GM18498 (cell line): ENCODE measurements around the gene RNF214.

Source experiments
- ATAC-seq: cut with Tn5 transposase; IDR thresholded peaks from one replicate; pipeline ENCODE4 v1.9.1; 2021; ENCODE audit warnings: mild to moderate bottlenecking, moderate library complexity; ENCODE audit not compliant: unreplicated experiment

RNF214 gene

DNA sequence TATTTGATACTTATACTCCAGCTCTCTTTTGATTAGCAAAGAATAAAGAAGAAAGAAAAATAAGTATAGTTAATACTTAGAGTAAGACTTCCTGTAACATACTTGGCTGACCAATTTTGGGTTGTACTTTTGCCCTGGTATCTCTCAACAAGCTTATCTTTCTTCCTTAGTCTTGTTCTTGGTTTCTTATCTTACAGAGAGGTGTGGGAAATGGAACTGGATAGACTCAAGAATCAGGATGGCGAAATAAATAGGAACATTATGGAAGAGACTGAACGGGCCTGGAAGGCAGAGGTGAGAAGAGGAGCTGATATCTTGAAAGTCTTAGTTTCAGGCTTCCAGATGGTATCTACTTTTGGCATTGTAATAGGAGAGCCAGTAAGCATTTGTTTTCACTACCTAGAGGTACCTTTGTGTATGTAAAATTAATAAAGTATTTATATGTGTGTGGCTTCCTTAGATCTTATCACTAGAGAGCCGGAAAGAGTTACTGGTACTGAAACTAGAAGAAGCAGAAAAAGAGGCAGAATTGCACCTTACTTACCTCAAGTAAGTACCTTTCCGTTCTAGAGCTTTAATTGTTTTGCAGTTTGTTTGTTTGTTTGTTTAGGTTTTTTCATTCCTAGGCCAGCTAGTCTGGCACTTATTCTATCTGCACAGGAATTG lies 47.4 kb downstream of the RNF214 start:
- ATAC-seq: no peak

- no peak for ATAC-seq
Observed at GRCh38 chr11:117281159-117281558, 48.7 kb downstream of the RNF214 start.

DNA sequence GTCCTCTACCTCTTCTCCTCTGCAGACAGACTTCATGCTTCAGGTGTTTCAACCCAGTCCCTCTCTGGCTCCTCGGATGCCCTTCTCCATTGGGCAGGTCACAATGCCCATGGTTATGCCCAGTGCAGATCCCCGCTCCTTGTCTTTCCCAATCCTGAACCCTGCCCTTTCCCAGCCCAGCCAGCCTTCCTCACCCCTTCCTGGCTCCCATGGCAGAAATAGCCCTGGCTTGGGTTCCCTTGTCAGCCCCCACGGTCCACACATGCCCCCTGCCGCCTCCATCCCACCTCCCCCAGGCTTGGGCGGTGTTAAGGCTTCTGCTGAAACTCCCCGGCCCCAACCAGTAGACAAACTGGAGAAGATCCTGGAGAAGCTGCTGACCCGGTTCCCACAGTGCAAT lies 49.4 kb downstream of the RNF214 start:
- ATAC-seq: no peak

- ATAC-seq: no peak
Observed at GRCh38 chr11:117282956-117283355, 50.5 kb downstream of the RNF214 start.

DNA sequence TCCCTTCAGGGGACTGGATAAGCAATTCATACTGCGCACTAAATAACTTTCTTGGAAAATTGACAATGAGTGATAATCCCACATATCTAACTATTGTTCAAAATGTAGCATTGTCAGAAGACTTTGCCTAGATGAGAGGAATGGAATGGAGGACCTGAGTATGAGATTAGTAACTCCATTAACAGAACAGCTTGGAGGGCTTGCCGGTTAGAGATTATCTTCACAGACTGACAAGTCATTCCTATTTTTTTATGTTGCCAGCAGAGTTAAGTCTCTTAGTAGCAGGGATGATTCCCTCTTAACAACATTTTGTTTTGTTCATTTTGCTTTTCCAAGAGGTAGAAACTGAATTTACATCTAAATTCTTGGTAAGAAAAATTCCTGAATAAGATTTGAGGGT lies 51.6 kb downstream of the RNF214 start:
- no peak for ATAC-seq

- no peak for ATAC-seq
Observed at GRCh38 chr11:117286588-117286987, 54.1 kb downstream of the RNF214 start.

DNA sequence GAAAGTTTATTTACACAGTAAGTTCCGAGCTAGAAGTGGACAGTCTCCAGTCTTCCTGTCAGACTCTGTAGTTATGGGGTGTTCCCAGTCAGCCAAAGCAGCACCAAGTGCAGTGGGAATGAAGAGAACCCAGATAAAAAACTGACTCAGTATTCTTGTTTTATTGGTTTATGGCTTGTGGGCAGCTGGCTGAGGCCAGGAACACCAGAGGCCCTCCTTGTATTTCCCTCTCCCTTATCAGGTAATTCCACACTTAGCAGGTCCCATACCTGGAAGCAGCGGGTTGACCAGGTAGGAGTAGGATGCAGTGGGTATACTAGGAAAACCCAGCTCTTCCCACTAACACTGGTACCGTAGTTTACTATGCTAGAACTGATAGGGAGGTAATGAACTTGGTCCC lies 55.2 kb downstream of the RNF214 start:
- ATAC-seq: no peak

DNA sequence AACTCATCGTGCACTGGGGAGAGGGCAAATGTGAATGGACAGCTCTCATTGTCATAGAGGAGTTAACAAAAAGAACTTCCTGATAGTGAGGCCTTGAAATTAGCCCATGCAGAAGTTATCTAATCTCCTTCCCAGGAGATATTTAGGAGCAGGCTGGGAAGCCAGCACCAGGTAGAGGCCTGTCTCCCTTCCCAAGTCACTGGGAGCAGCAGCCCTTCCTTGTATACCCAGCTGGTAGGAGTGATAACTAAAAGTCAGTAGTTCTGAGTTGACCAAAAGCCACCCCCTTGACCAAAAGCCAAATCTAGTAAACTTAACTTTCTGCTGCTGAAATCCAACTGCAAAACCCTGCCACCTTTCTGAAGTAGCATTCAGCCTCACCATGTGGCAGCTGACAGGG lies 57.3 kb downstream of the RNF214 start:
- no peak for ATAC-seq

- no peak for ATAC-seq
Observed at GRCh38 chr11:117290809-117291396, 58.4 kb downstream of the RNF214 start, which contains the start of gene BACE1-AS. TSS of gene BACE1-AS (plus strand) at chr11:117291346.

GRCh38 chr11:117292616-117293015 lies 60.1 kb downstream of the RNF214 start:
- no peak for ATAC-seq

- ATAC-seq: no peak
Observed at GRCh38 chr11:117295438-117296137, 63.1 kb downstream of the RNF214 start.

DNA sequence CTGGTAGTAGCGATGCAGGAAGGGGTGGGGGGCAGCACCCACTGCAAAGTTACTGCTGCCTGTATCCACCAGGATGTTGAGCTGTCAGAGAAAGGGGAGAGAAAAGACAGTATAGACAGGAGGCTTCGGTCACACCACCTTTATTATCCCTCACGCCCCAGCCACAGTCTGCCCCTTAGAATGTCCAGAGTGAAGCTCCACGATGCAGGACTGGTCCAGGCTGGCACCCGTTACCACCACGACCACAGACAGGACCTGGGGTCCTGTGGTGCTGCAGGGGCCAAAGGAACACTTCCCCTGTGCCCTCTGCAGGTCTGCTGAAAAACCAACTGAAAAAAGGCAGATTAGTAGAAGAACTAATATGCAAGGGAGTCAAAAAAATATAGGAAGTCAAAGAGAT lies 64.4 kb downstream of the RNF214 start:
- ATAC-seq: no peak

DNA sequence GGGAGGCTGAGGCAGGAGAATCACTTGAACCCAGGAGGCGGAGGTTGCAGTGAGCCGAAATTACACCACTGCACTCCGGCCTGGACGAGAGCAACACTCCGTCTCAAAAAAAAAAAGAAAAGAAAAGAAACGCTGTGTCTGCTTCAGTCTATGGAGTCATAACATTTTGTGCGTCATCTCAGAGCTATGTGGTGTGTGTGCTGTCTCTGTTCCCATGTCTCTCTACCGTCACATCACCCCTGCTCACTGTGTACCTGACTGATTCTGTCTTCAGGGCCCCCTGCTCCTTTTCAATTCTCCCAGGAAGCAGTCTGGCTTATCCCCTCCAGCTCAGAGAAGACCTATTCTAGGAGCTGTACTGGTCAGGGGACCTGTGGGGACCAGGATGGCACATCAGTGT lies 65.7 kb downstream of the RNF214 start:
- no peak for ATAC-seq

- no peak for ATAC-seq
Observed at GRCh38 chr11:117299351-117300282, 67.1 kb downstream of the RNF214 start.

- no peak for ATAC-seq
Observed at GRCh38 chr11:117300283-117300663, 67.8 kb downstream of the RNF214 start.

GRCh38 chr11:117300773-117301172 lies 68.3 kb downstream of the RNF214 start:
- no peak for ATAC-seq

- ATAC-seq: no peak
Observed at GRCh38 chr11:117302228-117302627, 69.8 kb downstream of the RNF214 start.

GRCh38 chr11:117303101-117303500 lies 70.6 kb downstream of the RNF214 start:
- ATAC-seq: no peak

DNA sequence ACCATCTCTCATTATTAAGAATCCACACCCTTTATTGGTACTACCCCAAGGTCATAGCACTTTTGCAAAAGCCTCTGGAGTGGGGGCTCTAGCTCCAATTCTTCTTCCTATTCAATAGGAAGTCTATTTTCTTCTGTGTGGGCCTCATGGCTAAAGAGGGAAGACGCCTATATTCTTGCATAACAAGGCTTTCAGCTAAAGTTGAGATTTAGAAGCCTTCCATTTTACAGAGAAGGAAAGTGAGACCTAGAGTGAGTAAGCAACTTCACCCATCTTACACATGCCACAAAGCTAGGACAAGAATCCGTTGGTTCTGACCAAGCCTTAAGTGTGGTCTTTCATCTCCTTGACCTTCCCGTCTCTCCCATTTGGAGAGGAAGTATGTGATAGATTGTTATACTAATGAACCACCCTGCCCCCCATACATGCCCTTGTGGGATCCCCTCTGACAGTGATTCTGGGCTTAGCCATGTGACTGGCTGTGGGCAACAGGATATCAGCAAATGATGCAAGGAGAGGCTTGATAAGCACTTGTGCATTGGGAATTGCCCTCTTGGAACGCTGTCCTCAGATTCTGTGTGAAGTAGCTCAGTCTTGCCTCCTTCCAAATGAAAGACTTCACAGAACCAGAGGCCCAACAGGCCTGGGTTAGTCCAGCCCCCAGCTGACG lies 71.3 kb downstream of the RNF214 start:
- no peak for ATAC-seq

DNA sequence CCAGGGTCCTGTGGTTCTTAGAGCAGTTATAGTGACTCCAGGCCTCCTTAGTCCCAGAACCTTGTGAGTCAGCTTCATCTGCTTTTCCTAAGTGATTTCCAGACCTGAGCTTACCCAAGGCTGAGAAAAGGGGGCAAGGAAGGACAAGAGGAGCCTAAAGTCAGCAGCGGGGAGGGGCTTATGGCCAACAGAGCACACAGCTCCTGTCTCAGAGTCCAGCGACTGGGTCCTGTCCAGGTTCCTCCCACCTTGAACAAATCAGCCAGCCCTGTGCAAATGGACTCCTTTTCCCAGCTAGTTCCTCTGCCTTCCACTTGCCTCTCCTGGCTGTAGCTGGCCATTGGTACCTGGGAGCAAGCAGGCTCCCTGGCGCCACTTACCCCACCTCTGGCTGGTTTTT lies 72.7 kb downstream of the RNF214 start:
- ATAC-seq: no peak

DNA sequence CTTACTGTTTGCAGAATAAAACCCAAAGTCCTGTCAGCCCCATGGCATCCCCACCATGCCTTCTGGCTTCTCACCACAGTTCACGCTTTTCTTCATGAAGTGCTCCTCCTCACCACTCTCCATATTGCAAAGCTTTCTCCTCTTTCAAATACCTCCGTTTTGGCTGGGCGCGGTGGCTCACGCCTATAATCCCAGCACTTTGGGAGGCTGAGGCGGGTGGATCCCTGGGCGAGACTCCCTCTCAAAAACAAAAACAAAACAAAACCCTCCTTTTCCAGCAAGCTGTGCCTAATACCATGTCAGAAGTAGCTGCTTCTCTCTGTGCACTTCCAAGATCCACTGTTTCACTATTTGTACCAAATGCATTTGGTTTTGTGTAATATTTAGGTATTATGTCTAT lies 76.8 kb downstream of the RNF214 start:
- ATAC-seq: no peak
